Measurements from ENCODE around the gene PLK5.
A peak's percentile ranks its signal among the peaks of the same experiment; 100 is the strongest.
"Not testable (repeated sequence)": the region's sequence is repeated elsewhere in the genome, so short reads cannot be mapped to it uniquely, and the experiment has no call there.

The PLK5 gene

GRCh38 chr19:1490311-1491113 is 33.4 kb upstream of the PLK5 start, which contains the start of gene PCSK4:
Gene PCSK4, minus strand, starts transcription at chr19:1490350. Its CDS starts 4 bp downstream, at chr19:1490346.
- peak within 1 kb of the TSS; percentile 61 for H3K4me3 ChIP-seq (ENCODE audit: low read depth, low read length)
- peak; percentile 95 for DNase-seq (ENCODE audit: low read depth)

- no peak for DNase-seq (ENCODE audit: low read depth)
- peak within 1 kb of the TSS; percentile 61 for H3K4me3 ChIP-seq (ENCODE audit: low read depth, low read length)
Measured at GRCh38 chr19:1491114-1491848, 32.6 kb upstream of the PLK5 start, which contains the start of gene REEP6. Gene REEP6, plus strand, starts transcription at chr19:1491181. Its CDS starts 89 bp downstream, at chr19:1491270.

GRCh38 chr19:1491849-1492170 is 32.1 kb upstream of the PLK5 start:
- H3K4me3 ChIP-seq (ENCODE audit: low read depth, low read length), result peak overlapping the region; percentile 61
- no peak for DNase-seq (ENCODE audit: low read depth)

GRCh38 chr19:1492474-1493006 is 31.3 kb upstream of the PLK5 start:
- no peak for DNase-seq (ENCODE audit: low read depth)
- no peak overlapping the region for H3K4me3 ChIP-seq (ENCODE audit: low read depth, low read length)

GRCh38 chr19:1494115-1494815 is 29.6 kb upstream of the PLK5 start:
- no peak overlapping the region for H3K4me3 ChIP-seq (ENCODE audit: low read depth, low read length)
- no peak for DNase-seq (ENCODE audit: low read depth)

GRCh38 chr19:1495051-1495798 is 28.7 kb upstream of the PLK5 start:
- DNase-seq (ENCODE audit: low read depth), result no peak
- H3K4me3 ChIP-seq (ENCODE audit: low read depth, low read length), result no peak overlapping the region

- H3K4me3 ChIP-seq (ENCODE audit: low read depth, low read length), result no peak overlapping the region
- no peak for DNase-seq (ENCODE audit: low read depth)
Measured at GRCh38 chr19:1495799-1496713, 27.8 kb upstream of the PLK5 start.

GRCh38 chr19:1496714-1497577 is 26.9 kb upstream of the PLK5 start:
- no peak overlapping the region for H3K4me3 ChIP-seq (ENCODE audit: low read depth, low read length)
- no peak for DNase-seq (ENCODE audit: low read depth)

GRCh38 chr19:1497578-1498235 is 26.2 kb upstream of the PLK5 start:
- H3K4me3 ChIP-seq (ENCODE audit: low read depth, low read length), result no peak overlapping the region
- no peak for DNase-seq (ENCODE audit: low read depth)

- DNase-seq (ENCODE audit: low read depth), result not testable (repeated sequence)
Measured at GRCh38 chr19:1499231-1499630, 24.6 kb upstream of the PLK5 start.

GRCh38 chr19:1501200-1501595 is 22.7 kb upstream of the PLK5 start:
- no peak for DNase-seq (ENCODE audit: low read depth)
- no peak overlapping the region for H3K4me3 ChIP-seq (ENCODE audit: low read depth, low read length)

More at GRCh38 chr19:1499231-1499630, 24.6 kb upstream of the PLK5 start:
- H3K4me3 ChIP-seq (ENCODE audit: low read depth, low read length), result not testable (repeated sequence)

- H3K4me3 ChIP-seq (ENCODE audit: low read depth, low read length), result no peak overlapping the region
- DNase-seq (ENCODE audit: low read depth), result no peak
Measured at GRCh38 chr19:1502433-1503088, 21.3 kb upstream of the PLK5 start.

GRCh38 chr19:1503089-1503924 is 20.6 kb upstream of the PLK5 start:
- peak overlapping the region; percentile 7 for H3K4me3 ChIP-seq (ENCODE audit: low read depth, low read length)
- no peak for DNase-seq (ENCODE audit: low read depth)

- no peak overlapping the region for H3K4me3 ChIP-seq (ENCODE audit: low read depth, low read length)
- DNase-seq (ENCODE audit: low read depth), result no peak
Measured at GRCh38 chr19:1503925-1504773, 19.7 kb upstream of the PLK5 start.

GRCh38 chr19:1505012-1505411 is 18.9 kb upstream of the PLK5 start:
- no peak for DNase-seq (ENCODE audit: low read depth)
- no peak overlapping the region for H3K4me3 ChIP-seq (ENCODE audit: low read depth, low read length)

Data from skeletal muscle cell (primary cell).